SH-SY5Y (cell line): ENCODE results near the gene CSMD2.

Experiments
- GATA2 ChIP-seq: IDR thresholded peaks from 2 replicates; pipeline ENCODE4 v1.6.1; 2011; ENCODE audit warnings: mild to moderate bottlenecking, low read depth, low read length
- GATA3 ChIP-seq: IDR thresholded peaks from 2 replicates; pipeline ENCODE4 v1.6.1; 2011; ENCODE audit warnings: low read depth, mild to moderate bottlenecking, low read length, moderate library complexity

GRCh38 chr1:33836911-33837310 is 328.1 kb downstream of the CSMD2 start:
- no peak for TF ChIP-seq GATA3
- no peak for TF ChIP-seq GATA2
